DOHH2 (cell line): ENCODE data around the gene PLLP.

ENCODE experiments used
- H3F3A ChIP-seq: fragments of 200-600 bp; sonication (generic), shearing (Covaris generic); 2 replicates; pipeline ENCODE4 v1.6.0; 2016; ENCODE audit warnings: antibody characterized with exemption, mild to moderate bottlenecking; ENCODE audit not compliant: control insufficient read depth, insufficient read depth
- H3K27ac ChIP-seq: fragments of 200-600 bp; sonication (generic); 2 replicates; pipeline ENCODE4 v1.5.1; 2014; ENCODE audit warnings: low read depth, mild to moderate bottlenecking, low read length, moderate library complexity
- H3K27me3 ChIP-seq: fragments of 200-600 bp; sonication (generic); 2 replicates; pipeline ENCODE4 v1.6.1; 2014; ENCODE audit warnings: mild to moderate bottlenecking, low read length, mixed read lengths; ENCODE audit not compliant: control insufficient read depth
- H3K36me3 ChIP-seq: fragments of 200-600 bp; sonication (generic); 2 replicates; pipeline ENCODE4 v1.6.1; 2014; ENCODE audit warnings: mild to moderate bottlenecking, low read length, moderate library complexity, mixed read lengths; ENCODE audit not compliant: control insufficient read depth
- H3K4me1 ChIP-seq: fragments of 200-600 bp; sonication (generic); 2 replicates; pipeline ENCODE4 v1.6.1; 2014; ENCODE audit warnings: mild to moderate bottlenecking, low read length, mixed read lengths; ENCODE audit not compliant: control insufficient read depth
- H3K4me2 ChIP-seq: fragments of 200-600 bp; sonication (generic); 2 replicates; pipeline ENCODE4 v1.6.0; 2014; ENCODE audit warnings: mild to moderate bottlenecking, low read length, moderate library complexity
- H3K4me3 ChIP-seq: fragments of 200-600 bp; sonication (generic); 2 replicates; pipeline ENCODE4 v1.5.1; 2014; ENCODE audit warnings: mild to moderate bottlenecking, low read length, mixed read lengths
- H3K79me2 ChIP-seq: fragments of 200-600 bp; sonication (generic); 2 replicates; pipeline ENCODE4 v1.6.1; 2014; ENCODE audit warnings: mild to moderate bottlenecking, low read length, mixed read lengths; ENCODE audit not compliant: control insufficient read depth
- H3K9me2 ChIP-seq: fragments of 200-600 bp; sonication (generic); replicated peaks from 2 replicates; pipeline ENCODE4 v1.6.1; 2014; ENCODE audit warnings: mild to moderate bottlenecking, low read length, mixed read lengths; ENCODE audit not compliant: control insufficient read depth
- H3K9me3 ChIP-seq: fragments of 200-600 bp; sonication (generic); 2 replicates; pipeline ENCODE4 v1.6.1; 2014; ENCODE audit warnings: antibody characterized with exemption, low read length, mixed read lengths; ENCODE audit not compliant: control insufficient read depth, insufficient read depth
- H4K20me1 ChIP-seq: fragments of 200-600 bp; sonication (generic); 2 replicates; pipeline ENCODE4 v1.6.0; 2014; ENCODE audit warnings: low read depth, mild to moderate bottlenecking, antibody characterized with exemption, low read length, moderate library complexity; ENCODE audit not compliant: control insufficient read depth, insufficient read depth
- EZH2phosphoT487 ChIP-seq: fragments of 200-600 bp; sonication (generic); IDR thresholded peaks from 2 replicates; pipeline ENCODE4 v1.6.1; 2017; ENCODE audit warnings: borderline replicate concordance, mild to moderate bottlenecking, antibody characterized with exemption, low read length, moderate library complexity, mixed read lengths
- TF ChIP-seq, protein P1 (sequence below): fragments of 200-600 bp; sonication (generic); IDR thresholded peaks from one replicate; pipeline ENCODE4 v1.5.1; 2014; ENCODE audit warnings: antibody characterized with exemption, mild to moderate bottlenecking, low read depth, low read length; ENCODE audit not compliant: poor library complexity, severe bottlenecking

The PLLP gene

DNA sequence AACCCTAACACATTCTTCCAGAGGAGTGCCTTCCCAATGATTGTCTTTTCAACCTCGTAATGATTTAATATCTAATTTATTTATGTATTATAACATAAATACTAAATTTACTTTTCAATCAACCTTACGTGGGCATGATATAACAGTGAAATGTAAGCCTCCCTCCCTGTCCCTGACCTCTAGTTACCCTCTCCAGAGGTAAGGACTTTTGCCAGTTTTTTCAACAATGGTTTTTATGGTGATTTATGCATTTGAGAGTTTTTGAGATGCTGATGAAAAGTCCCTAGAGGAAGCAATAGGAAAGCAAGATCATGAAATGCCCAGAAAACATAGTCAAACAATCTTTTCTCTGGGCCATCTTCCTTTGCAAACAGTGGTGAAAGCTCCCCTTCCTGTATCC lies 35.2 kb upstream of the PLLP start:
- H3K79me2 ChIP-seq = no peaks in the 10 kb centered on the region
- H3K36me3 ChIP-seq = no peaks in the 10 kb centered on the region
- peaks cover 2% of the 10 kb centered on the region; the same call in 1 of the 2 replicates for H3K27me3 ChIP-seq
- no peak overlapping the region for H3K4me3 ChIP-seq
- no peaks in the 10 kb centered on the region for H3F3A ChIP-seq
- no peak overlapping the region for H3K27ac ChIP-seq
- no peaks in the 10 kb centered on the region for H4K20me1 ChIP-seq
- no peaks in the 10 kb centered on the region for H3K9me2 ChIP-seq
- H3K9me3 ChIP-seq = no peaks in the 10 kb centered on the region
- no peak overlapping the region for H3K4me2 ChIP-seq
- TF ChIP-seq EZH2phosphoT487 = no peak
- TF ChIP-seq, protein P1, sequence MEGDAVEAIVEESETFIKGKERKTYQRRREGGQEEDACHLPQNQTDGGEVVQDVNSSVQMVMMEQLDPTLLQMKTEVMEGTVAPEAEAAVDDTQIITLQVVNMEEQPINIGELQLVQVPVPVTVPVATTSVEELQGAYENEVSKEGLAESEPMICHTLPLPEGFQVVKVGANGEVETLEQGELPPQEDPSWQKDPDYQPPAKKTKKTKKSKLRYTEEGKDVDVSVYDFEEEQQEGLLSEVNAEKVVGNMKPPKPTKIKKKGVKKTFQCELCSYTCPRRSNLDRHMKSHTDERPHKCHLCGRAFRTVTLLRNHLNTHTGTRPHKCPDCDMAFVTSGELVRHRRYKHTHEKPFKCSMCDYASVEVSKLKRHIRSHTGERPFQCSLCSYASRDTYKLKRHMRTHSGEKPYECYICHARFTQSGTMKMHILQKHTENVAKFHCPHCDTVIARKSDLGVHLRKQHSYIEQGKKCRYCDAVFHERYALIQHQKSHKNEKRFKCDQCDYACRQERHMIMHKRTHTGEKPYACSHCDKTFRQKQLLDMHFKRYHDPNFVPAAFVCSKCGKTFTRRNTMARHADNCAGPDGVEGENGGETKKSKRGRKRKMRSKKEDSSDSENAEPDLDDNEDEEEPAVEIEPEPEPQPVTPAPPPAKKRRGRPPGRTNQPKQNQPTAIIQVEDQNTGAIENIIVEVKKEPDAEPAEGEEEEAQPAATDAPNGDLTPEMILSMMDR = no peak
- H3K4me1 ChIP-seq = peaks cover 3% of the 10 kb centered on the region; the same call in 1 of the 2 replicates

DNA sequence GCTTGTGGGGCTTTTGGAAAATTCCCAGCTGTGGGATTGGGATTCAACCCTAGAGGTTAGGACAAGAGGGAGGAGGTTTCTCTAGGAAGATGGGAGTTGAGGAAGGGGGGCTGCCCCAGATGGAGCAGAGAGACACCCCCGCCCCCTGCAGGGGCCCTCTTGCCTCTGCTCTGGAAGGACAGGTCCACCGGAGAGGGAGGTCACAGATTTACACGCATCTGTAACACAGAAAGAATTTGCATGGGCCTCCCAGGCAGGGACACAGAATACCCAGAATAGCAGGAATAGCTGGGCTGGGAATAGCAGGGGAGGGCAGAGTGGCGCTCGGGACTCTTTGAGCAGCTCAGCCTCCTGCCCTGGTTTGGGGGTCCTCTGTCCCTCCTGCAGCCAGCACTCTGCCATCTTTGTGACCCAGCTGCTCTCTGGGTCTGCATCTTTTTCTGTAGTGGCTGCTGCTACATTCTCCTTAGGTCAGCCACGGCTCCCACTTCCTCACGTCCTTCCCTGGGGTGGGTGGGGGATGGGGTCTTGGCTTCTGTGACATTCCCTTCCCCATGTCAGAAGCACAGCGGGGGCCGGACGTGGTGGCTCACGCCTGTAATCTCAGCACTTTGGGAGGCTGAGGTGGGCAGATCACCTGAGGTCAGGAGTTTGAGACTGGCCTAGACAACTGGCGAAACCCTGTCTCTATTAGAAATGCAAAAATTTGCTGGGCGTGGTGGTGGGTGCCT lies 33.9 kb upstream of the PLLP start:
- H3K36me3 ChIP-seq = no peaks in the 10 kb centered on the region
- H3K27me3 ChIP-seq = peaks cover 7% of the 10 kb centered on the region; the same call in 1 of the 2 replicates
- no peak for TF ChIP-seq EZH2phosphoT487
- TF ChIP-seq, protein P1 = no peak
- H3K4me2 ChIP-seq = no peak overlapping the region
- H3F3A ChIP-seq = no peaks in the 10 kb centered on the region
- peaks cover 6% of the 10 kb centered on the region; the same call in 1 of the 2 replicates for H3K4me1 ChIP-seq
- H3K79me2 ChIP-seq = no peaks in the 10 kb centered on the region
- H3K27ac ChIP-seq = no peak overlapping the region
- no peaks in the 10 kb centered on the region for H3K9me3 ChIP-seq
- H3K4me3 ChIP-seq = no peak overlapping the region
- no peaks in the 10 kb centered on the region for H4K20me1 ChIP-seq
- no peaks in the 10 kb centered on the region for H3K9me2 ChIP-seq

DNA sequence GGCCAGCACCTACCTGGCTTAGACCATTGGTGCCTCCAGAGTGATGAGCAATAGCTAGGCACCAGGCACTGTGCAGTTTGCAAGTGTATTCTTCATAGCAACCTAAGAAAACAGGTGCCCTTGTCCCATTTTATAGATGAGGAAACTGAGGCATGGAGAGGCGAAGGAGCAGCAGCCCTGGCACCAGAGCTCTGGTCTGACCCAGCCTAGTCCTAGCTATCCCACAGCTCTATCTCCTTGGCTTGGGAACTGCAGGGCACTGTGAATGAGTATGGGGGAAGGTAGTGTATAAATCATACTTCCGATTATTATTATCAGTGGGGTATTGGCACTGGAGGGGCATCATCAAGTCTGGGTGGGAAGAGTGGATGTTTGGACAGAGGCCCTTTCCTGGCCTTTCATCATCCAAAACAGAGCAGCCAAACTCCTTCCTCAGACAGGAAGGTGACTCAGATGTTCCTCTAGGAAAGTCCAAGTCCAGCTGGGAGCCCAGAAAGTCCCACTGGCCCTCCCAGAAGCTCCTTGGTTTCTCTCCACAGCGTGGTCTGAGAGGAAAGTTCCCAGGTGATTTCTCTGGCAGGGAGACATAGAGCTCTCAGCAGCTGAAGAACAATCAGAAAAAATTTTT lies 32.0 kb upstream of the PLLP start:
- TF ChIP-seq, protein P1 = no peak
- no peak for TF ChIP-seq EZH2phosphoT487

More for the DNA sequence above, 32.0 kb upstream of the PLLP start:
- Histone ChIP-seq H3K36me3 (no peaks in the 10 kb centered on the region), H3K27ac (no peak overlapping the region), H3K27me3 (peaks cover 15% of the 10 kb centered on the region), H4K20me1 (no peaks in the 10 kb centered on the region), H3F3A (no peaks in the 10 kb centered on the region), H3K9me2 (no peaks in the 10 kb centered on the region), H3K4me2 (no peak overlapping the region), H3K9me3 (no peaks in the 10 kb centered on the region), H3K4me3 (no peak overlapping the region), H3K79me2 (no peaks in the 10 kb centered on the region), H3K4me1 (peaks cover 6% of the 10 kb centered on the region; the same call in 1 of the 2 replicates)
